ENCODE data around the gene SPPL3. TPM values are rescaled to one million over a fixed set of nuclear protein-coding genes. Genes with fewer than 3 reads are reported as not detected.

The SPPL3 gene
- total RNA-seq, 1 donor from 2014 or later = 67.6 TPM

- Mint-ChIP-seq H3K4me3 (peak overlapping the region; percentile 4), H3K27me3 (no peaks in the 10 kb centered on the region), H3K9me3 (peaks cover 12% of the 10 kb centered on the region), H3K36me3 (peaks cover 18% of the 10 kb centered on the region), H3K4me1 (ENCODE audit: unreplicated experiment) (peaks cover 37% of the 10 kb centered on the region), H3K27ac (peak overlapping the region; percentile 19)
- DNase-seq (ENCODE audit: extremely low spot score, unreplicated experiment) = no peak
- no peak for TF ChIP-seq CTCF (conservative IDR thresholded peaks at IDR 0.05)
Observed at GRCh38 chr12:120757226-120757742, 146.9 kb downstream of the SPPL3 start.

- TF ChIP-seq CTCF (conservative IDR thresholded peaks at IDR 0.05) = no peak
- no peak for DNase-seq (ENCODE audit: extremely low spot score, unreplicated experiment)
- Mint-ChIP-seq H3K9me3 (peaks cover 9% of the 10 kb centered on the region), H3K4me1 (ENCODE audit: unreplicated experiment) (peaks cover 17% of the 10 kb centered on the region), H3K36me3 (peaks cover 7% of the 10 kb centered on the region), H3K27ac (no peak overlapping the region), H3K27me3 (no peaks in the 10 kb centered on the region), H3K4me3 (no peak overlapping the region)
Observed at GRCh38 chr12:120755269-120755668, 148.9 kb downstream of the SPPL3 start.

- no peak for DNase-seq (ENCODE audit: extremely low spot score, unreplicated experiment)
- H3K27ac Mint-ChIP-seq = no peak overlapping the region
- TF ChIP-seq CTCF (conservative IDR thresholded peaks at IDR 0.05) = no peak
- no peaks in the 10 kb centered on the region for H3K27me3 Mint-ChIP-seq
- peaks cover 4% of the 10 kb centered on the region for H3K36me3 Mint-ChIP-seq
- peaks cover 13% of the 10 kb centered on the region for H3K4me1 Mint-ChIP-seq (ENCODE audit: unreplicated experiment)
- H3K9me3 Mint-ChIP-seq = peaks cover 8% of the 10 kb centered on the region
- H3K4me3 Mint-ChIP-seq = no peak overlapping the region
Observed at GRCh38 chr12:120754792-120755191, 149.4 kb downstream of the SPPL3 start.

GRCh38 chr12:120751389-120751788 lies 152.8 kb downstream of the SPPL3 start:
- peaks cover 8% of the 10 kb centered on the region for H3K9me3 Mint-ChIP-seq
- no peak for DNase-seq (ENCODE audit: extremely low spot score, unreplicated experiment)
- TF ChIP-seq CTCF (conservative IDR thresholded peaks at IDR 0.05) = no peak
- H3K4me1 Mint-ChIP-seq (ENCODE audit: unreplicated experiment) = no peaks in the 10 kb centered on the region
- no peak overlapping the region for H3K27ac Mint-ChIP-seq
- no peaks in the 10 kb centered on the region for H3K27me3 Mint-ChIP-seq
- H3K36me3 Mint-ChIP-seq = no peaks in the 10 kb centered on the region
- H3K4me3 Mint-ChIP-seq = no peak overlapping the region

- Mint-ChIP-seq H3K4me1 (ENCODE audit: unreplicated experiment) (no peaks in the 10 kb centered on the region), H3K4me3 (no peak overlapping the region), H3K27me3 (no peaks in the 10 kb centered on the region), H3K36me3 (no peaks in the 10 kb centered on the region), H3K9me3 (peaks cover 8% of the 10 kb centered on the region), H3K27ac (no peak overlapping the region)
- no peak for TF ChIP-seq CTCF (conservative IDR thresholded peaks at IDR 0.05)
- DNase-seq (ENCODE audit: extremely low spot score, unreplicated experiment) = no peak
Observed at GRCh38 chr12:120750806-120751205, 153.4 kb downstream of the SPPL3 start.

- Mint-ChIP-seq H3K4me3 (no peak overlapping the region), H3K27ac (no peak overlapping the region), H3K36me3 (no peaks in the 10 kb centered on the region), H3K27me3 (no peaks in the 10 kb centered on the region), H3K4me1 (ENCODE audit: unreplicated experiment) (no peaks in the 10 kb centered on the region), H3K9me3 (no peaks in the 10 kb centered on the region)
- TF ChIP-seq CTCF (conservative IDR thresholded peaks at IDR 0.05) = no peak
- no peak for DNase-seq (ENCODE audit: extremely low spot score, unreplicated experiment)
Observed at GRCh38 chr12:120749256-120749655, 154.9 kb downstream of the SPPL3 start.
